ENCODE results near the gene FRMD3.
"Not testable (repeated sequence)": the region's sequence is repeated elsewhere in the genome, so short reads cannot be mapped to it uniquely, and the experiment has no call there.

The FRMD3 gene

DNA sequence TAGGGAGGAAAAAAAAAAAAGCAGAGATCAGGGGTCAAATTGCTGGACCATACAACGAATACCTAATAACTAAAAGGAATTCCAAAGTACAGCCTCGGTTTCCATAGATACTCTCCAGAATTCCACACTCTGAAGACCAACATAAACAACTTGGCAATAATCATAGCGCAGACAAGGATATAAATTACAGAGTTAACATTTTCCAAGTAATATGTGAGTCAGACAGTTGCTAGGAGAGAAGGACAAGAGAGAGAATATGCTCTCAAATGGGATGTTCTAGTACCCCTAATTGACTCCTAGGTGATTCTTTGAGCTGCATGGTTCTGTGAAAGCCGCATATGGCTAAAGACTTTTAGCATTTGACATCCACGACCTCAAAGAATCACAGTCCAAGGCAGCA, 165.2 kb downstream of the FRMD3 start:
- TF ChIP-seq, protein P1, sequence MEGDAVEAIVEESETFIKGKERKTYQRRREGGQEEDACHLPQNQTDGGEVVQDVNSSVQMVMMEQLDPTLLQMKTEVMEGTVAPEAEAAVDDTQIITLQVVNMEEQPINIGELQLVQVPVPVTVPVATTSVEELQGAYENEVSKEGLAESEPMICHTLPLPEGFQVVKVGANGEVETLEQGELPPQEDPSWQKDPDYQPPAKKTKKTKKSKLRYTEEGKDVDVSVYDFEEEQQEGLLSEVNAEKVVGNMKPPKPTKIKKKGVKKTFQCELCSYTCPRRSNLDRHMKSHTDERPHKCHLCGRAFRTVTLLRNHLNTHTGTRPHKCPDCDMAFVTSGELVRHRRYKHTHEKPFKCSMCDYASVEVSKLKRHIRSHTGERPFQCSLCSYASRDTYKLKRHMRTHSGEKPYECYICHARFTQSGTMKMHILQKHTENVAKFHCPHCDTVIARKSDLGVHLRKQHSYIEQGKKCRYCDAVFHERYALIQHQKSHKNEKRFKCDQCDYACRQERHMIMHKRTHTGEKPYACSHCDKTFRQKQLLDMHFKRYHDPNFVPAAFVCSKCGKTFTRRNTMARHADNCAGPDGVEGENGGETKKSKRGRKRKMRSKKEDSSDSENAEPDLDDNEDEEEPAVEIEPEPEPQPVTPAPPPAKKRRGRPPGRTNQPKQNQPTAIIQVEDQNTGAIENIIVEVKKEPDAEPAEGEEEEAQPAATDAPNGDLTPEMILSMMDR (IDR thresholded peaks at IDR 0.05; ENCODE audit: extremely low read depth, missing control alignments), result no peak
- DNase-seq (ENCODE audit: low spot score), result no peak

DNA sequence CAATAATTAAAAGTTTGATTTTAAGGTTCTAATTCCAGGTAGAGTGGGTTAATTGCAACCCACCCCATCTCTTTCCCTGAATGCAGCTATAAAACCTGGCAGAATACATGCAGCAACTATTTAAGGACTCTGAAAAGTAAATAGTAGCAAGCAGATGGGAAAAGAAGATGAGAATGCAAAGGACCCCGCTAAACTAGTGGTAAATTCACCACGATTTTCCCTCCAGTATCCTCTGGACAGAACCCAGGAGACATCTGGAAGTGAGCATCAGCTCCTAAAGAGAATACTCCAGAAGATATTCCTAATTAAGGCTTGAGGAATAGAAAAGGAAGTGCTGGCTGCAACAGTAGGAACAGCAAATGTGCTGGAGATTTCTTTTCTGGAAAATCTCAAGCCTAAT, 170.9 kb downstream of the FRMD3 start:
- TF ChIP-seq, protein P1 (IDR thresholded peaks at IDR 0.05; ENCODE audit: extremely low read depth, missing control alignments), result no peak

DNA sequence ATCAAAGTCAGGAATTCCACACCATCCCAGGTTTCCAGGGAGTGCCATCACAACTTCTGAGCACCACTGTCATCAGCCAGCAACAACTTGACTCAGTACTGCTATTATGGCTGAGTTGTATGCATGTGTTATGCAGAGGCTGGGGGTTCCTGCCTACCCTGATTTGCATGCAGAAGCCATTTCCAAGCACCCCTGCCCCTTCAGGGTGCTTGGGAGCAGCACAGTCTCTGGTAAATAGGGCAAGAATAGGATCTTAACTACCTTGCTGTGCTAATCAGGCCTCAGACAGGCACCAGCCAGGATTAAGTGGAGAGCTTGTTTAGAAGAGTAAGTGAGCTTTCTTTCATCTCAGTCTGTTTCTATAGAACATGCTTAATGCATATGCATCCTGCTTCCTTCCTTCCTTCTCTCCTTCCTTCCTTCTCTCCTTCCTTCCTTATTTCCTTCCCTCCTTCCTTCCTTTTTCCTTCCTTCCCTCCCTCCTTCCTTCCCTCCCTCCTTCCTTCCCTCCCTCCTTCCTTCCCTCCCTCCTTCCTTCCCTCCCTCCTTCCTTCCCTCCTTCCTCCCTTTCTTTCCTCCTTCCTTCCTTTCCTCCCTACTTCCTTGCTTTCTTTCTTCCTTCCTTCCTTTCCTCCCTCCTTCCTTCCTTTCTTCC, 175.7 kb downstream of the FRMD3 start:
- TF ChIP-seq, protein P1 (IDR thresholded peaks at IDR 0.05; ENCODE audit: extremely low read depth, missing control alignments), result no peak
- no peak for DNase-seq (ENCODE audit: low spot score)

More for the DNA sequence above, 170.9 kb downstream of the FRMD3 start:
- no peak for DNase-seq (ENCODE audit: low spot score)

DNA sequence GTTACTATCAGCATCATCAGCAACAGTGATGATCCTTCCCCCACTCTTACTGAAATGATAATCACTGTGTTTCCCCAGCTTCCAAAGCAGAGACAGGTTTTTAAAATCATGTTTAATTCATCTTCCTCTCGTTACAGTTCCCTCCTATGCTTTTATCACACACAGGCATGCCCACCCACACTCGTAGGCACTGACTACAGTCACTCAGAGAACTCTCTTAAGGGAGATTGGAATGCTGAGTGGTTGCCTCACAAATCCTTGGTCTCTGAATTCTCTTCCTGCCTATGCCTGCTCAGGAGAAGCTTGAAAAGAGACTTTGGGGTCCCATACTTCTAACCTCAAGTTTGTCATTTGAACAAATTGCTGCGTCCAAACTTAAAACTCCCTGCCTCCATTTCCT, 179.2 kb downstream of the FRMD3 start:
- TF ChIP-seq, protein P1 (IDR thresholded peaks at IDR 0.05; ENCODE audit: extremely low read depth, missing control alignments), result no peak
- DNase-seq (ENCODE audit: low spot score), result no peak

DNA sequence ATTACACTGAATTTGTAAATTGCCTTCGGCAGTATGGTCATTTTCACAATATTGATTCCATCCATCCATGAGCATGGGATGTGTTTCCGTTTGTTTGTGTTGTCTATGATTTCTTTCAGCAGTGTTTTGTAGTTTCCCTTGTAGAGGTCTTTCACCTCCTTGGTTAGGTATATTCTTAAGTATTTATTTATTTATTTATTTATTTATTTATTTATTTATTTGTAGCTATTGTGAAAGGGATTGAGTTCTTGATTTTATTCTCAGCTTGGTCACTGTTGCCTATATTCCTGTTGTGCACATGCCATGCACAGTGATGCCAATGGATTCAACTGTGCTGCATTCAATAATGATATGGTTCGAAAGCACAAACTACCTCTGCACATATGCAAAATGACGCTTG, 179.7 kb downstream of the FRMD3 start:
- not testable (repeated sequence) for DNase-seq (ENCODE audit: low spot score)

GRCh38 chr9:83355729-83356151, 182.5 kb downstream of the FRMD3 start:
- TF ChIP-seq, protein P1 (IDR thresholded peaks at IDR 0.05; ENCODE audit: extremely low read depth, missing control alignments), result no peak
- no peak for DNase-seq (ENCODE audit: low spot score)

GRCh38 chr9:83355024-83355444, 183.2 kb downstream of the FRMD3 start:
- DNase-seq (ENCODE audit: low spot score), result no peak
- TF ChIP-seq, protein P1 (IDR thresholded peaks at IDR 0.05; ENCODE audit: extremely low read depth, missing control alignments), result no peak

DNA sequence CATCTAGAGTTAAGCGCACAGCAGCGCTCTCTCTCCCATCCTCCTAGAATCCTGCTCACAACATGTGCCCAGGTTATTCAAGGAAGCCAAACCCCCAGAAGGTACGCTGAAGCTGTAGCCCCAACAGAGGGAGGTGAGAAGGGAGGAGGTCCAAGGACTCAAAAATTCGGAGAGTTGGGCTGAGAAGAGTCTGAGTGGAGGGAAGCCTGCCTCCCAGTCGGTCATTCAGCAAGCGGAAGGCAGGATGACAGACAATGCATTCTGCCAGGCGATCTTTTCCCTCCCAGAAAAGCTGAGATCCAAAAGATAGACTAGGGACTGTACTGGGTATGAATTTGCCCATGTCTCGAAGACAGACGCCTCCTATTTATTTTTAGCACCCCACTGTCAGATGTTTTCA, 189.2 kb downstream of the FRMD3 start:
- DNase-seq (ENCODE audit: low spot score), result no peak
- TF ChIP-seq, protein P1 (IDR thresholded peaks at IDR 0.05; ENCODE audit: extremely low read depth, missing control alignments), result no peak

Data from GM20000 (cell line).